HepG2 (cell line): ENCODE measurements around the gene SMARCD1. TPM values are rescaled to one million over a fixed set of nuclear protein-coding genes. Genes with fewer than 3 reads are reported as not detected.

Source experiments
- ATAC-seq: fragments of 200-7000 bp; cut with Tn5 transposase; 3 replicates; pipeline ENCODE4 v1.9.1; 2020; ENCODE audit warnings: mild to moderate bottlenecking, moderate library complexity
- BruUV-seq: library from RNA; stranded (reverse); fragments of 400-500 nt; replicated peaks from 2 replicates; lab custom pipeline; 2021; lab: Mats Ljungman, UMichigan
- CTCF ChIA-PET: fragments of 300-600 bp; formaldehyde crosslinking; extraction: SDS; loops from one replicate; lab custom pipeline; 2021; ENCODE audit warnings: low total read pairs, inconsistent platforms, low intra/inter-chr PET ratio; lab: Yijun Ruan, JAX
- POLR2A ChIA-PET: fragments of 350-600 bp; sonication (Branson Sonifier 250); formaldehyde crosslinking; loops from one replicate; lab custom pipeline; 2020; ENCODE audit warnings: antibody characterized with exemption, inconsistent platforms; lab: Yijun Ruan, JAX
- DNase-seq: peaks from one replicate; pipeline ENCODE4 v3.0.0-alpha.2; 2015; ENCODE audit warnings: low spot score
- FAIRE-seq: peaks from 3 replicates; lab custom pipeline; 2011; peaks lifted over from hg19 to GRCh38; lab: Jason Lieb, UNC
- H2AFZ ChIP-seq: one replicate; pipeline ENCODE4 v1.6.1; 2011; ENCODE audit warnings: low read length, inconsistent platforms
- H3K27ac ChIP-seq: fragments of 300-600 bp; 3 replicates; pipeline ENCODE4 v1.8.0; 2011; ENCODE audit warnings: mixed run types, mild to moderate bottlenecking, mixed read lengths, low read length, inconsistent platforms; ENCODE audit not compliant: insufficient read depth; ENCODE audit errors: extremely low read length
- H3K27me3 ChIP-seq, 2 experiments: fragments of 200-600 bp in 1 of 2; 2 replicates in 1 of 2; 3 replicates in 1 of 2; pipeline versions ENCODE4 v1.6.0 to v1.8.0; 2011; ENCODE audit warnings: low read length in 2 of 2, mild to moderate bottlenecking in 2 of 2, moderate library complexity in 2 of 2, inconsistent platforms in 1 of 2; ENCODE audit not compliant: insufficient read depth in 2 of 2, control insufficient read depth in 1 of 2
- H3K36me3 ChIP-seq, 2 experiments: fragments of 200-600 bp in 1 of 2; replicated peaks in 1 of 2; 2 replicates in 1 of 2; 3 replicates in 1 of 2; pipeline versions ENCODE4 v1.5.1 to v1.8.0; 2011; ENCODE audit warnings: low read length in 2 of 2, inconsistent platforms in 1 of 2; ENCODE audit not compliant: insufficient read depth in 2 of 2, control insufficient read depth in 1 of 2
- H3K4me1 ChIP-seq: 2 replicates; pipeline ENCODE4 v1.5.1; 2012; ENCODE audit warnings: low read length, inconsistent platforms; ENCODE audit not compliant: insufficient read depth
- H3K4me2 ChIP-seq: 2 replicates; pipeline ENCODE4 v1.6.0; 2011; ENCODE audit warnings: low read depth, low read length, inconsistent platforms
- H3K4me3 ChIP-seq, 3 experiments: fragments of 200-600 bp in 1 of 3; sonication (generic), shearing (Covaris generic) in 1 of 3; replicated peaks in 1 of 3; 2 replicates each; pipeline ENCODE4 v1.5.1; 2011 to 2016; ENCODE audit warnings: low read length in 3 of 3, inconsistent platforms in 2 of 3, low read depth in 2 of 3, mild to moderate bottlenecking in 2 of 3, control low read depth in 1 of 3, mixed read lengths in 1 of 3; ENCODE audit not compliant: insufficient read depth in 1 of 3
- H3K79me2 ChIP-seq: one replicate; pipeline ENCODE4 v1.6.1; 2011; ENCODE audit warnings: low read length, inconsistent platforms; ENCODE audit not compliant: insufficient read depth
- H3K9ac ChIP-seq: 2 replicates; pipeline ENCODE4 v1.6.0; 2011; ENCODE audit warnings: mild to moderate bottlenecking, low read depth, low read length, inconsistent platforms; ENCODE audit not compliant: insufficient read depth
- H3K9me3 ChIP-seq: 2 replicates; pipeline ENCODE4 v1.5.1; 2012; ENCODE audit warnings: mild to moderate bottlenecking, low read length
- H4K20me1 ChIP-seq: 2 replicates; pipeline ENCODE4 v1.6.0; 2011; ENCODE audit warnings: inconsistent platforms, mild to moderate bottlenecking, low read length, moderate library complexity; ENCODE audit not compliant: insufficient read depth
- ATF7-NPFF ChIP-seq: sonication (generic); formaldehyde crosslinking; IDR thresholded peaks from 2 replicates; pipeline ENCODE4 v1.8.1; 2023; ENCODE audit warnings: mild to moderate bottlenecking, low read depth, missing genetic modification reagents, moderate library complexity
- BCL6 ChIP-seq: IDR thresholded peaks from 2 replicates; pipeline ENCODE4 v1.6.1; 2016; ENCODE audit warnings: missing genetic modification reagents, missing compliant biosample characterization
- EEA1 ChIP-seq: sonication (generic); formaldehyde crosslinking; IDR thresholded peaks from 2 replicates; pipeline ENCODE4 v1.5.1; 2020; ENCODE audit warnings: mild to moderate bottlenecking, missing genetic modification reagents, borderline replicate concordance
- KDM5B ChIP-seq: sonication (generic); formaldehyde crosslinking; IDR thresholded peaks from 2 replicates; pipeline ENCODE4 v1.4.0; 2020; ENCODE audit warnings: missing genetic modification reagents, mild to moderate bottlenecking, borderline replicate concordance
- KLF15 ChIP-seq: sonication (generic); formaldehyde crosslinking; IDR thresholded peaks from 2 replicates; pipeline ENCODE4 v1.8.1; 2023; ENCODE audit warnings: borderline replicate concordance, mild to moderate bottlenecking, inconsistent platforms, missing genetic modification reagents, mixed read lengths
- NONO ChIP-seq, 2 experiments: fragments of 450-650 bp in 1 of 2; sonication (generic) in 1 of 2; formaldehyde crosslinking in 1 of 2; IDR thresholded peaks in 1 of 2; conservative IDR thresholded peaks in 1 of 2; 2 replicates each; pipeline versions ENCODE4 v1.6.1 to v1.8.0; 2017 to 2022; ENCODE audit warnings: mild to moderate bottlenecking in 1 of 2, missing genetic modification reagents in 1 of 2, moderate library complexity in 1 of 2
- POLR2G ChIP-seq: fragments of 200-400 bp; formaldehyde crosslinking; IDR thresholded peaks from 2 replicates; pipeline ENCODE4 v1.6.1; 2018; ENCODE audit warnings: mild to moderate bottlenecking, low read depth, low read length, moderate library complexity
- SIX1 ChIP-seq: sonication (generic); formaldehyde crosslinking; IDR thresholded peaks from 2 replicates; pipeline ENCODE4 v1.4.0; 2020; ENCODE audit warnings: missing genetic modification reagents, borderline replicate concordance
- ZNF235 ChIP-seq: sonication (generic); formaldehyde crosslinking; IDR thresholded peaks from 2 replicates; pipeline ENCODE4 v1.8.1; 2023; ENCODE audit warnings: mild to moderate bottlenecking, missing genetic modification reagents, borderline replicate concordance
- ZNF484 ChIP-seq: sonication (generic); formaldehyde crosslinking; IDR thresholded peaks from 2 replicates; pipeline ENCODE4 v1.5.1; 2020; ENCODE audit warnings: mild to moderate bottlenecking, low read depth, missing genetic modification reagents, borderline replicate concordance
- ZNF512 ChIP-seq: sonication (generic); formaldehyde crosslinking; IDR thresholded peaks from 2 replicates; pipeline ENCODE4 v1.4.0; 2020; ENCODE audit warnings: mild to moderate bottlenecking, missing genetic modification reagents
- ZNF572 ChIP-seq: sonication (generic); formaldehyde crosslinking; IDR thresholded peaks from 2 replicates; pipeline ENCODE4 v1.5.1; 2020; ENCODE audit warnings: mild to moderate bottlenecking, missing genetic modification reagents
- ZNF879 ChIP-seq: sonication (generic); formaldehyde crosslinking; IDR thresholded peaks from 2 replicates; pipeline ENCODE4 v1.8.1; 2023; ENCODE audit warnings: missing genetic modification reagents
- WGBS: methylation state at CpG from one replicate; pipeline ENCODE4 v1.1.6; 2017; ENCODE audit warnings: low lambda C conversion rate; 5-methylcytosine and 5-hydroxymethylcytosine counted together
- in situ Hi-C: cut with HindIII; loops from 2 replicates; pipeline ENCODE4 v1.10.0; 2017; ENCODE audit warnings: low pct_unique_long_range_greater_than_20kb; ENCODE audit not compliant: extremely low pct_ligation_motif_present
- intact Hi-C: fragments of 100-400 bp; cut with micrococcal nuclease; formaldehyde crosslinking; loops from one replicate; pipeline ENCODE4 v1.10.0; 2022; ENCODE audit not compliant: unreplicated experiment
- polyA plus RNA-seq, 8 experiments: library from polyadenylated mRNA; depleted of rRNA in 3 of 8; stranded (reverse) in 7 of 8; unstranded in 1 of 8; fragments of >200 nt; fragmentation: Illumina TruSeq in 4 of 8; extraction: Trizol in 4 of 8; gene quantifications; 2 replicates each; pipeline versions ENCODE4 v1.2.1 to v1.2.3, GENCODE V29; 2011 to 2016; ENCODE audit warnings: low read depth in 4 of 8, missing spikeins in 1 of 8, mixed read lengths in 1 of 8; ENCODE audit not compliant: insufficient read depth in 1 of 8
- total RNA-seq, 5 experiments: library from RNA; depleted of rRNA; stranded (reverse); fragments of >200 nt; fragmentation: Illumina TruSeq; extraction: Trizol; gene quantifications; 2 replicates each; pipeline ENCODE4 v1.2.3, GENCODE V29; 2016; ENCODE audit warnings: low read depth in 1 of 5
- TF ChIP-seq, protein P1 (sequence below): sonication (generic); formaldehyde crosslinking; IDR thresholded peaks from 2 replicates; pipeline ENCODE4 v1.9.0; 2021; ENCODE audit warnings: mild to moderate bottlenecking, missing genetic modification reagents

The SMARCD1 gene
- total and polyA plus RNA-seq, 2 of the 13 experiments (the other 11 are each of a cell fraction or from before 2014, with no cell fraction given), result 51.7 to 54.6 TPM

GRCh38 chr12:50097952-50098351, 12.8 kb downstream of the SMARCD1 start (continued):
- TF ChIP-seq, protein P1, sequence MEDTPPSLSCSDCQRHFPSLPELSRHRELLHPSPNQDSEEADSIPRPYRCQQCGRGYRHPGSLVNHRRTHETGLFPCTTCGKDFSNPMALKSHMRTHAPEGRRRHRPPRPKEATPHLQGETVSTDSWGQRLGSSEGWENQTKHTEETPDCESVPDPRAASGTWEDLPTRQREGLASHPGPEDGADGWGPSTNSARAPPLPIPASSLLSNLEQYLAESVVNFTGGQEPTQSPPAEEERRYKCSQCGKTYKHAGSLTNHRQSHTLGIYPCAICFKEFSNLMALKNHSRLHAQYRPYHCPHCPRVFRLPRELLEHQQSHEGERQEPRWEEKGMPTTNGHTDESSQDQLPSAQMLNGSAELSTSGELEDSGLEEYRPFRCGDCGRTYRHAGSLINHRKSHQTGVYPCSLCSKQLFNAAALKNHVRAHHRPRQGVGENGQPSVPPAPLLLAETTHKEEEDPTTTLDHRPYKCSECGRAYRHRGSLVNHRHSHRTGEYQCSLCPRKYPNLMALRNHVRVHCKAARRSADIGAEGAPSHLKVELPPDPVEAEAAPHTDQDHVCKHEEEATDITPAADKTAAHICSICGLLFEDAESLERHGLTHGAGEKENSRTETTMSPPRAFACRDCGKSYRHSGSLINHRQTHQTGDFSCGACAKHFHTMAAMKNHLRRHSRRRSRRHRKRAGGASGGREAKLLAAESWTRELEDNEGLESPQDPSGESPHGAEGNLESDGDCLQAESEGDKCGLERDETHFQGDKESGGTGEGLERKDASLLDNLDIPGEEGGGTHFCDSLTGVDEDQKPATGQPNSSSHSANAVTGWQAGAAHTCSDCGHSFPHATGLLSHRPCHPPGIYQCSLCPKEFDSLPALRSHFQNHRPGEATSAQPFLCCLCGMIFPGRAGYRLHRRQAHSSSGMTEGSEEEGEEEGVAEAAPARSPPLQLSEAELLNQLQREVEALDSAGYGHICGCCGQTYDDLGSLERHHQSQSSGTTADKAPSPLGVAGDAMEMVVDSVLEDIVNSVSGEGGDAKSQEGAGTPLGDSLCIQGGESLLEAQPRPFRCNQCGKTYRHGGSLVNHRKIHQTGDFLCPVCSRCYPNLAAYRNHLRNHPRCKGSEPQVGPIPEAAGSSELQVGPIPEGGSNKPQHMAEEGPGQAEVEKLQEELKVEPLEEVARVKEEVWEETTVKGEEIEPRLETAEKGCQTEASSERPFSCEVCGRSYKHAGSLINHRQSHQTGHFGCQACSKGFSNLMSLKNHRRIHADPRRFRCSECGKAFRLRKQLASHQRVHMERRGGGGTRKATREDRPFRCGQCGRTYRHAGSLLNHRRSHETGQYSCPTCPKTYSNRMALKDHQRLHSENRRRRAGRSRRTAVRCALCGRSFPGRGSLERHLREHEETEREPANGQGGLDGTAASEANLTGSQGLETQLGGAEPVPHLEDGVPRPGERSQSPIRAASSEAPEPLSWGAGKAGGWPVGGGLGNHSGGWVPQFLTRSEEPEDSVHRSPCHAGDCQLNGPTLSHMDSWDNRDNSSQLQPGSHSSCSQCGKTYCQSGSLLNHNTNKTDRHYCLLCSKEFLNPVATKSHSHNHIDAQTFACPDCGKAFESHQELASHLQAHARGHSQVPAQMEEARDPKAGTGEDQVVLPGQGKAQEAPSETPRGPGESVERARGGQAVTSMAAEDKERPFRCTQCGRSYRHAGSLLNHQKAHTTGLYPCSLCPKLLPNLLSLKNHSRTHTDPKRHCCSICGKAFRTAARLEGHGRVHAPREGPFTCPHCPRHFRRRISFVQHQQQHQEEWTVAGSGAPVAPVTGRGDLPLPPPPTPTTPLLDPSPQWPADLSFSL (CRISPR knock-in tag), result no peak
- TF ChIP-seq BCL6, result no peak
- TF ChIP-seq EEA1, result no peak
- TF ChIP-seq KDM5B, result no peak
- TF ChIP-seq ZNF879, result no peak
- TF ChIP-seq, all 625 proteins: peak for 0

DNA sequence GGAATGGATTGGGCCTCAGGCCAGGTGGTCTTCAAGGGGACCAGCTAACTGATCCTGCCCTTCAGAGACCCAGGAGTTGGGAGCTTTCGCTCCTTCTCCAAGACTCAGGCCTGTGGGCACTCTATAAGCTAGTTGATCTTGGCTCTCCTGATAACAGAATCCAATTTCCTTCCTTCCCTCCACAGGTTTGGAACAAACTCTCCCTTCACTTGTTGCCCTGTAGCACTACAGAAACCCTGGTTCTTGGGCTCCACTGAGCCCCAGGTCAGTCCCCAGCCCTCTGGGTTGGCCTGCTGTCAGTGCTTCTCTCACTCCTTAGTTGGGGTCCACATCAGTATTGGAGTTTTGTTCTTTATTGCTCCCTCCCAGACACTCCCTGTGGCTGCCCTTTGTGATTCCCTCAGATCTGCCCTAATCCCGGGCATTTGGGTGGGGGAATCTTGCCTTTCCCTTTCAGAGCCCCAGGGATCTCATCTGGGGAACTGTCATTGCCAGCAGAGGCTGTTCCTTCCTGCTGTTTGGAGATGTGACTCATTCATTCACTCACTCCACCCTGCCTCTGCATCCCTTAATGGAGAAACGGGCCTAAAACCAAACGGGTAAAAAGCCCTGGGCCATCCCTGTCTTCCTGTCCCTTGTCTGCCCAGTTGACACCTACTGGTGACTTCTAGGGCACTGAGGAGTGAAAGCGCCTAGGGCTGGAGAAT, 14.3 kb downstream of the SMARCD1 start:
- in situ Hi-C loops, result no loop called here
- peaks cover 24 to 49% of the 10 kb centered on the region in 2 experiments for H3K36me3 ChIP-seq
- POLR2A ChIA-PET, result interaction anchor here (0.8 to 2.3 kb wide), 3 partner anchors 12 to 16 kb away, joined by 3 to 10 read pairs (median 3); no protein-coding TSS in a partner anchor
- TF ChIP-seq SIX1 (CRISPR knock-in tag) (no peak), NONO (IDR thresholded peaks at IDR 0.05) (no peak), NONO (CRISPR knock-in tag; conservative IDR thresholded peaks at IDR 0.05) (no peak), ZNF235 (CRISPR knock-in tag) (no peak), ZNF879 (no peak), ATF7-NPFF (CRISPR knock-in tag) (no peak), POLR2G (no peak), ZNF512 (CRISPR knock-in tag) (no peak), KLF15 (no peak), ZNF572 (CRISPR knock-in tag) (no peak), ZNF484 (CRISPR knock-in tag) (no peak)

More for the DNA sequence above, 14.3 kb downstream of the SMARCD1 start:
- intact Hi-C loops, result no loop called here
- Histone ChIP-seq H3K27me3 (no peaks in the 10 kb centered on the region), H3K9ac (no peak overlapping the region), H3K27ac (no peak overlapping the region), H4K20me1 (no peaks in the 10 kb centered on the region), H3K9me3 (no peaks in the 10 kb centered on the region), H3K79me2 (no peaks in the 10 kb centered on the region), H3K4me1 (peaks cover 32% of the 10 kb centered on the region), H2AFZ (no peak overlapping the region), H3K4me3 (no peak overlapping the region), H3K4me2 (no peak overlapping the region)
- WGBS, result 95% methylated on average over 4 of the region's 5 CpGs
- BruUV-seq, result TSS peak; percentile 10
- FAIRE-seq (no peak), DNase-seq (no peak), ATAC-seq (no peak)
- CTCF ChIA-PET, result no interaction called here
